GM10248 (cell line): ENCODE data around the gene ZGLP1.

ENCODE experiments used
- CTCF ChIA-PET: fragments of 300-600 bp; sonication (Branson Sonifier 250); formaldehyde crosslinking; extraction: SDS; loops from one replicate; lab custom pipeline; 2021; ENCODE audit warnings: antibody characterized with exemption; lab: Yijun Ruan, JAX
- POLR2A ChIA-PET: fragments of 350-650 bp; sonication (Branson Sonifier 250); formaldehyde crosslinking; extraction: SDS; loops from one replicate; lab custom pipeline; 2020; ENCODE audit warnings: antibody characterized with exemption; lab: Yijun Ruan, JAX
- DNase-seq: peaks from one replicate; pipeline ENCODE4 v3.0.0; 2012; ENCODE audit errors: extremely low spot score
- TF ChIP-seq, protein P1 (sequence below): IDR thresholded peaks from 2 replicates; pipeline ENCODE4 v1.5.1; 2012; ENCODE audit warnings: mild to moderate bottlenecking, low read depth; ENCODE audit errors: extremely low read depth, missing control alignments, control extremely low read depth

ZGLP1 gene

DNA sequence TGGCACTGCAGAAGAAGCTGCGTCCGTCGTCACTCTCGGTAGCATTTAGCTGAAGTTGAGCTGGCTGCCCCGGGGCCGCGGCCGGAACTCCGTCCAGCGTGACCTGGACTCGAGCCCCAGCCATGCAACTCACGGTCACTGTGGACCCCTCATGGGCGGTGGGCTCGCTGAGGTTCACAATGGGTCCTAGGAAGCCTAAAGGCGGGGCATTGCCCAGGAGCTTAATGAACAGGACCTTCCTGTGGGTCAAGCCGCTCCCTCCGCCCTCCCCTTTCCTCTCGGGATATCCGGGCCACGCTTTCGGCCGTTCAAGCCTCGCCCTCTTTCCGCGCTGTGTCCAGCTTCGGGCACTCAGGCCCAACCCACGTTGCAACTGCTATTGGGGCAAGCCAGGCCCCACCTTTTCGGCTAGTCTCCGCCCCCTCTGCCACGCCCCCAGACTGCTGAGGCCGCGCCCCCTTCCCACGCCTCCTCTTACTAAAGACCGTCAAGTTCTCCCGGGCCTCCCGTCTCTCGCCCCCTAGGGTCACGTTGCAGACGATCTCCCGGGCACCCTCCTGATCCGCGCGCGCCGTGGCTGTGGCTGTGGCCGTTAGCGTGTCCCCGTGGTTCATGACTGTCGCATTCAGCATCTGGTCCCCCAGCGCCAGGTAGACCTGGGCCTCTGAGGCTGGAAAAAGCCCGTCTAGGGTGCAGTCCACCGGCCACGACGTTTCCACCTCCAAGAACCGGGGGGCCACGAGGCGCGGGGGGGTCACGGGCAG lies 25.2 kb upstream of the ZGLP1 start:
- POLR2A ChIA-PET, result no interaction called here

DNA sequence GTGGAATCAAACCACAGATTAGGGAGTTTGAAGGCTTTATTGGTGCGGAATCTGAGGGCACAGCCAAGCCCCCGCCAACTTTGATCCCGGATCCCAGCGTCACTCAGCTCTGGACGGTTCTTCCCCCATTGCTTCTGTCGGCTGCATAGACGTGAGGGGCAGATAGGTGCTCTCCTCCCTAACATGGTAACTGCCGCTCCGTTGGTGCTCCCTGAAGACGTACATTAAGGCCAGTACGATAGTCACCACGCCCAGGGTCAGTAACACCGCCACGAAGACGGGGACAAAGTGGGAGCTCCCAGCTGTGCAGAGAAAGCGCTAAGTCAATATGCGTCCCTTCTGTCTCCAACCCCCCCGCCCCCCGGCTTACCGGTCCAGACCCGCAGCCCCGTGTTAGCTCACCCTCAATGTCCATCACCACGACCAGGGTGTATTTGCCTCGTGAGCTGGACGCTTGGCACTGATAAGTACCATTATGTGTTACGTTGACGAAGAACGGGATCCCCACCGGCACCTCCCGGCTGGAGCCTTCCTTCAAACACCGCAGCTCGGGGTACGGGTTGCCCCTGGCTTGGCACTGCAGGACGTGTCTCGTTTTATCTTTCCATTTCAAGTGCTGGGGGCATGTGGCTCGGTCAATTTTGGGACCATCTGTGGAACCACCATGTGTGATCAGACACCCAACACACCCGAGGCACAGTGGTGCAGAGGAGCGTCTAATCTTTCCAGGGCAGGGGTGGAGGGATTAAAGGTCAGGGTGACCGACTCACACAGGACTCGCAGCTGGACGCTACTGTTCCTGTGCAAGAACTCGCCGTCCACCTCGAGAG lies 24.4 kb upstream of the ZGLP1 start:
- TF ChIP-seq, protein P1, sequence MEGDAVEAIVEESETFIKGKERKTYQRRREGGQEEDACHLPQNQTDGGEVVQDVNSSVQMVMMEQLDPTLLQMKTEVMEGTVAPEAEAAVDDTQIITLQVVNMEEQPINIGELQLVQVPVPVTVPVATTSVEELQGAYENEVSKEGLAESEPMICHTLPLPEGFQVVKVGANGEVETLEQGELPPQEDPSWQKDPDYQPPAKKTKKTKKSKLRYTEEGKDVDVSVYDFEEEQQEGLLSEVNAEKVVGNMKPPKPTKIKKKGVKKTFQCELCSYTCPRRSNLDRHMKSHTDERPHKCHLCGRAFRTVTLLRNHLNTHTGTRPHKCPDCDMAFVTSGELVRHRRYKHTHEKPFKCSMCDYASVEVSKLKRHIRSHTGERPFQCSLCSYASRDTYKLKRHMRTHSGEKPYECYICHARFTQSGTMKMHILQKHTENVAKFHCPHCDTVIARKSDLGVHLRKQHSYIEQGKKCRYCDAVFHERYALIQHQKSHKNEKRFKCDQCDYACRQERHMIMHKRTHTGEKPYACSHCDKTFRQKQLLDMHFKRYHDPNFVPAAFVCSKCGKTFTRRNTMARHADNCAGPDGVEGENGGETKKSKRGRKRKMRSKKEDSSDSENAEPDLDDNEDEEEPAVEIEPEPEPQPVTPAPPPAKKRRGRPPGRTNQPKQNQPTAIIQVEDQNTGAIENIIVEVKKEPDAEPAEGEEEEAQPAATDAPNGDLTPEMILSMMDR, result no peak
- DNase-seq, result no peak
- ChIA-PET POLR2A (interaction anchor here (0.6 to 1.4 kb wide), 4 partner anchors 17 to 105 kb away, joined by 4 to 6 read pairs (median 6); partner anchors contain the start of gene ICAM1), CTCF (interaction anchor here (0.9 to 2.1 kb wide), 3 partner anchors 45 to 66 kb away, joined by 3 to 11 read pairs (median 3); partner anchors contain the start of gene ICAM5)

More for the DNA sequence above, 25.2 kb upstream of the ZGLP1 start:
- no peak for DNase-seq
- TF ChIP-seq, protein P1, result no peak
- CTCF ChIA-PET, result interaction anchor here (1.0 to 2.6 kb wide), 3 partner anchors 32 to 66 kb away, joined by 3 to 11 read pairs (median 5); no protein-coding TSS in a partner anchor

DNA sequence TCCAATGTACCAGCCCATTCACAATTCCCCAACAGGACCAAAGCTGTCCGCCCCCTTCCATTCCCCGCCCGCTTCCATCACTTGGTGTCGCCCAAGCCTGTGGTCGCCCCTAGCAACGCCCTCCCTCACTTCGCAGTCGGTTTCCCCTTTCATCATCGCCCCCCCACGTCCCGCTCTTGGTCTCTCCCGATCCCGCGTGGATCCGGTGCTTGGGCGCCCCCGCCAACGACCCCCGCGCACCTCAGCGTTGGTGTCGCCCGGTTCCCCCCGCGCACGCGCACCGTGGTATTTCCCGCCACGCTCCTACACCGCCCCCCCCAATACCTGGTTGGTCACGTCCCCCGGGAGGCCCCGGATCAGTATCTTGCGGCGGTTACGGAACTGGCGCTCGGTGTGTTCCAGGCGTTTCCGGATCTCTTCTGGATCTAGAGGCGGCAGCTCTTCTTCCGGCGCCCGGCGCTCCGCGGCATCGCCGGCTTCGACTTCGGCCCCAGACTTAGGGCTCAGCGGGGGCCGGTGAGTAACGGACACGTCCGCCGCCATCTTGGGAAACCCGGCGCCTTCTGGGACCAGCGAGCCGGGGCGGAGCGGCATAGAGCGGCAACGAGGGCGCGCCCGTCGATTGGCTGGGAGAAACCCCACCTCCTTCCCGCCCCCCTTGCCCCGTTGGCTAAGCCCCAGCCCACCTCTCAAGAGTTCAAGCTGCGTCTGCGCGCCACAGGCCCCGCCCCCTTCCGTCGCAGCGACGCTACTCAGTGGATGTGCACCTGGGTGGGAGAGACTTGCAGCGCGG lies 23.5 kb upstream of the ZGLP1 start, which contains the start of gene RAVER1:
RAVER1 (minus strand) TSS at position 565 of the 793 bp plus-strand sequence; CDS start at position 543, 22 bp downstream.
- ChIA-PET CTCF (interaction anchor here (0.9 to 2.1 kb wide), 3 partner anchors 44 to 65 kb away, joined by 3 to 11 read pairs (median 3); partner anchors contain the start of gene ICAM5), POLR2A (interaction anchor here (0.6 to 1.4 kb wide), 5 partner anchors 17 to 106 kb away, joined by 3 to 6 read pairs (median 5); partner anchors contain the start of genes ICAM1 and ICAM5)
- DNase-seq, result peak; percentile 100
- TF ChIP-seq, protein P1, result no peak

DNA sequence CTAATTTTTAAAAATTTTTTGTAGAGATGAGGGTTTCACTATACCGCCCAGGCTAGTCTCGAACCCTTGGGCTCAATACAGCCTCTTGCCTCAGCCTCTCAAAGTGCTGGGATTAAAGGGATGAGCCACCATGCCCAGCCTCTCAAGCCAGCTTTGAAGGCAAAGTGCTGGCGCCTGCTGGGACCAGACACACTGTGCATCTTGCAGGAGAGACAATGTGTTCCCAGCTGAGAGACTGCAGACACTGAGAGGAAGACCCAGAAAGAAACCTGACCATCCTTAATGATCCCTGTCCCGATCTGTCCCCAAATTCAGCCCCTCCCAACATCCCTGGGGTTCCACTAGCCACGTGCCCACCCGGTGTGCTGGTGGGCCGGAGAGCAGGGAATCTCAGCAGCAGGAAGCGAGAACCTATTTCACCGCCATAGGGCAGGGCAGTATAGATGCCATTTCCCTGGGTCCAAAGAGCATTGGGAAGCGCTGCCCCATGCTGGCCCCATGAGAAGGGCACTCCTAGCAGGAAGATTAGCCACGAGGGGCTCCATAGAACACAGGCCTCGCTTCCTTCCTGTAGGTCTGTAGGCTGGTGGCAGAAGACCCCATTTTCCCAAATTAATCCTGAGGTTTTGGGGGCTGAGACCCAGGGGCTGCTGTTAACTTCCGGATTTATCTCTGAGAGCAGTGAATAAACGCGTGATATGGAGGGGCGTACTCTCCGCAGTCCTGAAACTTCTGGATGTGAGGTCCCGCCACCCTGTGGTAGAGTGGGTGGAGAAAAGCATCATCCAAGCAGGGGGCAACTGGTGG lies 22.7 kb upstream of the ZGLP1 start:
- DNase-seq, result no peak
- TF ChIP-seq, protein P1, result no peak
- ChIA-PET CTCF (no interaction called here), POLR2A (interaction anchor here (0.8 kb wide), 1 partner anchor 43 kb away, joined by 3 read pairs; the partner anchor contains the start of gene ICAM5)

DNA sequence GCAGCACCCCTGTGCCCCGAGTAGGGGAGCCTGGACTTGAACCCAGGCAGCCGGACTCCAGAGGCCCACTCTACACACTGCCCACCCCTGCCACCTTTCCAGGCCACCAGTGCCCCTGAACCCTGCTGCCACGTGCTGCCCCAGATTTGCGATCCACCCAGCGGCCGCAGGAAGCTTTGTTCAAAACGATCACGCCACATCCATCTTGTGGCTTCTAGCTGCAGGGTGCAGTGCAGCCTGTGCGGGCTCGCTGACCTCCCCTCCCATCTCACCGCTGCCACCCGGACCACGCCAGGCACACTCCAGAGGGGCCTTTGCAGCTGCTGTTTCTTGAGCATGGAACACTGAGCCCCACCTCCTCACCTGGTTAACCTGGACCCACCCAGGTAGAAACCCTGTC lies 19.9 kb upstream of the ZGLP1 start:
- no peak for DNase-seq
- CTCF ChIA-PET, result interaction anchor here (1.3 to 1.9 kb wide), 3 partner anchors 9 to 59 kb away, joined by 3 to 6 read pairs (median 4); partner anchors contain the start of gene ICAM5
- POLR2A ChIA-PET, result no interaction called here
- TF ChIP-seq, protein P1, result no peak
